ENCODE results near the gene CHCHD6. TPM values are rescaled to one million over a fixed set of nuclear protein-coding genes. Genes with fewer than 3 reads are reported as not detected.

CHCHD6 gene
- total RNA-seq, 1 donor from 2014 or later: 28.7 TPM

DNA sequence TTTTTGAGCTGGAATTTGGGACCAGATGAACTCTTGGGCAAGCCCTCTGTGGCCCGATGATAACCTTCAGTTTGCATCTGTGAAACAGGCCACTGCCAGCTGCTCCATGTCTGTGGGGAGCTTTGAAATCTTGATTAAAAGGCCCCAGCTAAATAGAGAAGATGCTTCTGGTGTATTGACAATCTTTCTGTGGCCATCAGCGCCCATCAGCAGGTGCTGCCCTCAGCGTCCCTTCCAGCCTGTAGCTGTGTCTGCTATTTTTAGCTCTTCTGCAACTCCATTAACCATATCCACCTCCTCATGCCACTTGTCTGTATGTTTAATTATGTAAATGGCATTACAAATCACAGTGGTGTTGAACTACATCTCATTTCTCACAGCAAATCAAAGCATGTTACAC, 54.0 kb downstream of the CHCHD6 start:
- TF ChIP-seq, protein P1, sequence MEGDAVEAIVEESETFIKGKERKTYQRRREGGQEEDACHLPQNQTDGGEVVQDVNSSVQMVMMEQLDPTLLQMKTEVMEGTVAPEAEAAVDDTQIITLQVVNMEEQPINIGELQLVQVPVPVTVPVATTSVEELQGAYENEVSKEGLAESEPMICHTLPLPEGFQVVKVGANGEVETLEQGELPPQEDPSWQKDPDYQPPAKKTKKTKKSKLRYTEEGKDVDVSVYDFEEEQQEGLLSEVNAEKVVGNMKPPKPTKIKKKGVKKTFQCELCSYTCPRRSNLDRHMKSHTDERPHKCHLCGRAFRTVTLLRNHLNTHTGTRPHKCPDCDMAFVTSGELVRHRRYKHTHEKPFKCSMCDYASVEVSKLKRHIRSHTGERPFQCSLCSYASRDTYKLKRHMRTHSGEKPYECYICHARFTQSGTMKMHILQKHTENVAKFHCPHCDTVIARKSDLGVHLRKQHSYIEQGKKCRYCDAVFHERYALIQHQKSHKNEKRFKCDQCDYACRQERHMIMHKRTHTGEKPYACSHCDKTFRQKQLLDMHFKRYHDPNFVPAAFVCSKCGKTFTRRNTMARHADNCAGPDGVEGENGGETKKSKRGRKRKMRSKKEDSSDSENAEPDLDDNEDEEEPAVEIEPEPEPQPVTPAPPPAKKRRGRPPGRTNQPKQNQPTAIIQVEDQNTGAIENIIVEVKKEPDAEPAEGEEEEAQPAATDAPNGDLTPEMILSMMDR (IDR thresholded peaks at IDR 0.05; ENCODE audit: insufficient read depth, low read length, poor library complexity, severe bottlenecking): no peak
- Histone ChIP-seq H3K4me3 (ENCODE audit: low read depth, low read length) (no peak overlapping the region), H3K36me3 (ENCODE audit: control insufficient read depth, insufficient read depth, low read length) (no peaks in the 10 kb centered on the region), H3K27me3 (ENCODE audit: control insufficient read depth, insufficient read depth, low read length) (no peaks in the 10 kb centered on the region)
- no peak for DNase-seq (ENCODE audit: low read depth)

DNA sequence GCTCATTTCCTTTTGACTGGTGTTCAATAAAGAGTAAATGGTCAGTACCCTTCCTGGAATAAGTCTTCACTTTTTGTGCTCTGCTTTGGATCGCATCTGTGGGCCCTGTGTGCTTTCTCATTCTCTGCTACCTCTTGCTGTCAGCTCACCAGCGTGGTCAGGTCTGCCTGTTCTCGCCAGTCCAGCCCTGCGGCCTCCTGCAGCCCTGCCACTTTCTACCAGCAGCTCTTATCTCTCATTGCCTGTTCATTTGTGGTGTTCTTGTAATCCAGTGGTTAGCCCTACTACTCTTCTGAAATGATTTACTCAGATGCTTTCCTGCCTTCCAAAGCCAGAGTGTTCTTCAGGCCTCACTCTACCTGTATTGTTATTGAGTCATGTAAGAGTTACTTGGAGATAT, 54.8 kb downstream of the CHCHD6 start:
- no peak overlapping the region for H3K4me3 ChIP-seq (ENCODE audit: low read depth, low read length)
- DNase-seq (ENCODE audit: low read depth): no peak
- TF ChIP-seq, protein P1 (IDR thresholded peaks at IDR 0.05; ENCODE audit: insufficient read depth, low read length, poor library complexity, severe bottlenecking): no peak
- no peaks in the 10 kb centered on the region for H3K27me3 ChIP-seq (ENCODE audit: control insufficient read depth, insufficient read depth, low read length)
- no peaks in the 10 kb centered on the region for H3K36me3 ChIP-seq (ENCODE audit: control insufficient read depth, insufficient read depth, low read length)

DNA sequence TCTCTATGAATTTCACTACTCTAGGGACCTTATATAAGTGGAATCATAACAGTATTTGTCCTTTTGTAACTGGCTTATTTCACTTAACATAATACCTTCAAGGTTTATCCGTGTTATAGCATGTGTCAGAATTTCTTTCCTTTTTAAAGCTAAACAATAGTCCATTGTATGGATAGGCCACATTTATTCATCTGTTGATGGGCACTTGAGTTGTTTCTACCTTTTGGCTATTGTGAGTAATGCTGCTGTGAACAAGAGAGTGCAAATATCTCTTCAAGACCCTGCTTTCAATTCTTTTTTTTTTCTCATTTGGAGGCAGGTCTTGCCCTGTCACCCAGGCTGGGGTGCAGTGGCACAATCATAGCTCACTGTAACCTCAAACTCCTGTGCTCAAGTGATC, 56.5 kb downstream of the CHCHD6 start:
- Histone ChIP-seq H3K4me3 (ENCODE audit: low read depth, low read length) (no peak overlapping the region), H3K27me3 (ENCODE audit: control insufficient read depth, insufficient read depth, low read length) (no peaks in the 10 kb centered on the region), H3K36me3 (ENCODE audit: control insufficient read depth, insufficient read depth, low read length) (no peaks in the 10 kb centered on the region)
- no peak for DNase-seq (ENCODE audit: low read depth)
- TF ChIP-seq, protein P1 (IDR thresholded peaks at IDR 0.05; ENCODE audit: insufficient read depth, low read length, poor library complexity, severe bottlenecking): no peak

DNA sequence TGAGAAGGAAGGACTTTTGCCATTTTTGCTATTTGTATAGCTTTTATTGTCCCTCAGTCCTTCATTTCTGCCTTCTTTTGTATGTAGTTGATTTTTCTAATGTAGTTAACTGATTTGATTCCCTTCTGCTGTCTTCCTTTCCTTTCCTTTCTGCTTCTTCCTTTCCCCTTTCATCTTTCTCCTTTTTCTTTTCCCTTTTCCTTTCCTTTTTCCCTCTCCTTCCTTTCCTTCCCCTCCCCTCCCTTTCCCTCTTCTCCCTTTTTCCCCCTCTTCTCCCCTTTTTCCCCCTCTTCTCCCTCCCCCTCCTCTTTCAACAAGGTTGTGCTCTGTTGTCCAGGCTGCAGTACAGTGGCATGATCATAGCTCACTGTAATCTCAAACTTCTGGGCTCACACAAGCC, 59.0 kb downstream of the CHCHD6 start:
- TF ChIP-seq, protein P1 (IDR thresholded peaks at IDR 0.05; ENCODE audit: insufficient read depth, low read length, poor library complexity, severe bottlenecking): no peak
- no peaks in the 10 kb centered on the region for H3K27me3 ChIP-seq (ENCODE audit: control insufficient read depth, insufficient read depth, low read length)
- H3K4me3 ChIP-seq (ENCODE audit: low read depth, low read length): no peak overlapping the region
- H3K36me3 ChIP-seq (ENCODE audit: control insufficient read depth, insufficient read depth, low read length): no peaks in the 10 kb centered on the region
- no peak for DNase-seq (ENCODE audit: low read depth)

DNA sequence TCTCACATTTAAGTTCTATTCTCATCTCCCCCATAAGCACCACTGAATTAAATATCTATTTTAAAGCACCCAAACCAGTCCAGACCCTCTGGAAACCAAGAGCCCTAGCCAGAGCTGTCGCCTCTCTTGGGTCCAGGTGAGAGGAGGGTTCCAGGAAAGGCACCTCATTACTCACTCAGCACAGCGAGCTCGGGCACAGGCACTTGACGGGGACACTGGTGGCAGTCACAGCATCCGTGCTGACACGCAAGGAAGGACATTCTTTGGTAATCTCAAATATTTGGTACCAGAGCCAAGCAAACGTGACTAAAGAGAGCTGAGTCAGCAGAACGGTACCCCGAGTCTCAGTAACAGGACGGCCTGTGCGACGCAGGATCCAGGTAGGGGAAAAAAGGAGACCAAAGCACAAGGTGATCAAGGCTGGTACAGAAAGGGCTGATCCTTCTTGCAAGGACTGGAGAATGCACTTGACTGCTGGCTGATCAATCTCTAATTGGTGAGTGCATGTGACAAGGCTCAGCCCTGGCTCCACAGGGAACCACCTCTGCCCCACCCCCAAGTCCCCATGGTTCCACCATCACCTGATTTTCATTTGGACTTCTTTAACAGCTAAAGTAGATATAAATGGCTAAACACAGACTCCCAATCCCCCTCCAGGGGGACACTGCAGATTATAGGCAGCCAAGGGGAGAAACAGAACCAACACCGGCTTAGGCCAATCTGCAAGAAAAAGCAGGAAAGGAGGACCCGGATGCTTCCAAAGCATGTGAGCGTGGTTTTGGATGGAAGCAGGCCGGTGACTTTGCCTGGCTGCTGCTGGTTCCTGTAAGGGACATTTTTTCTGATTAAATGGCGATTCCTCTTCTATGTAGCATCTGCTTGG, 61.4 kb downstream of the CHCHD6 start:
- Histone ChIP-seq H3K36me3 (ENCODE audit: control insufficient read depth, insufficient read depth, low read length) (no peaks in the 10 kb centered on the region), H3K27me3 (ENCODE audit: control insufficient read depth, insufficient read depth, low read length) (no peaks in the 10 kb centered on the region), H3K4me3 (ENCODE audit: low read depth, low read length) (no peak overlapping the region)
- no peak for DNase-seq (ENCODE audit: low read depth)
- TF ChIP-seq, protein P1 (IDR thresholded peaks at IDR 0.05; ENCODE audit: insufficient read depth, low read length, poor library complexity, severe bottlenecking): no peak

DNA sequence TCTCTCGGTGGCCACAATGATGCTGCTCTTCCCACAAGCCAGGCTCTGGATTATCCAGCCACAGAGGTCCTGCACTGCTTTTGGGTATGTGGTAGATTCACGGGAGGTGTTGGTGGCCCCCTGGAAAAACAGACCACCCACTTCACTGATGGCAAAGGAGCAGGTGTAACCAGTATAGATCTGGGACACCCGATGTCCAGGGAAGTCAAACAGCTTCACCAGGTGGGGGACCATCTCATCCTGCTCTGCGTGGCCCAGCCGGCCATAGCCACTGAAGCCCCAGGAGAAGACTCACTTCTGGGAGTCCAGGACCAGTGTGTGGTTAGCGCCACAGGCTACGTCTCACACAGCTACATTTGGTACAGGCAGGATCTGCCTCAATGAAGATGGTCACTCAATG, 62.6 kb downstream of the CHCHD6 start:
- Histone ChIP-seq H3K4me3 (ENCODE audit: low read depth, low read length) (no peak overlapping the region), H3K36me3 (ENCODE audit: control insufficient read depth, insufficient read depth, low read length) (no peaks in the 10 kb centered on the region)
- TF ChIP-seq, protein P1 (IDR thresholded peaks at IDR 0.05; ENCODE audit: insufficient read depth, low read length, poor library complexity, severe bottlenecking): no peak

More for the DNA sequence above, 62.6 kb downstream of the CHCHD6 start:
- no peak for DNase-seq (ENCODE audit: low read depth)
- no peaks in the 10 kb centered on the region for H3K27me3 ChIP-seq (ENCODE audit: control insufficient read depth, insufficient read depth, low read length)
